Bone marrow (tissue), 2 donors: ENCODE data around the gene WNT7A.

ENCODE experiments used
- DNase-seq, 2 donors: peaks; one replicate each; lab custom pipeline; 2025; lab: John Stamatoyannopoulos, UW

The WNT7A gene

GRCh38 chr3:13844911-13845310, 35.0 kb downstream of the WNT7A start:
- DNase-seq: no peak

- DNase-seq: no peak
Measured at GRCh38 chr3:13844286-13844685, 35.6 kb downstream of the WNT7A start.

GRCh38 chr3:13843351-13843750, 36.5 kb downstream of the WNT7A start:
- DNase-seq: no peak

- no peak for DNase-seq
Measured at GRCh38 chr3:13842226-13842625, 37.6 kb downstream of the WNT7A start.

- no peak for DNase-seq
Measured at GRCh38 chr3:13841826-13842225, 38.0 kb downstream of the WNT7A start.

- no peak for DNase-seq
Measured at GRCh38 chr3:13841141-13841540, 38.7 kb downstream of the WNT7A start.

GRCh38 chr3:13840456-13840855, 39.4 kb downstream of the WNT7A start:
- no peak for DNase-seq

- DNase-seq: no peak
Measured at GRCh38 chr3:13839726-13840340, 40.0 kb downstream of the WNT7A start.

- DNase-seq: no peak
Measured at GRCh38 chr3:13839253-13839652, 40.6 kb downstream of the WNT7A start.

GRCh38 chr3:13838421-13838820, 41.5 kb downstream of the WNT7A start:
- no peak for DNase-seq

GRCh38 chr3:13837751-13838150, 42.1 kb downstream of the WNT7A start:
- no peak for DNase-seq

- no peak for DNase-seq
Measured at GRCh38 chr3:13836658-13837587, 42.9 kb downstream of the WNT7A start.

- no peak for DNase-seq
Measured at GRCh38 chr3:13835246-13835645, 44.6 kb downstream of the WNT7A start.

GRCh38 chr3:13834258-13835035, 45.4 kb downstream of the WNT7A start:
- DNase-seq: no peak

- no peak for DNase-seq
Measured at GRCh38 chr3:13833506-13834257, 46.2 kb downstream of the WNT7A start.

GRCh38 chr3:13832130-13832529, 47.7 kb downstream of the WNT7A start:
- DNase-seq: no peak

GRCh38 chr3:13831386-13831996, 48.4 kb downstream of the WNT7A start:
- DNase-seq: no peak

GRCh38 chr3:13829311-13829710, 50.6 kb downstream of the WNT7A start:
- DNase-seq: no peak

GRCh38 chr3:13828501-13829265, 51.2 kb downstream of the WNT7A start:
- no peak for DNase-seq

- DNase-seq: no peak
Measured at GRCh38 chr3:13827699-13828098, 52.2 kb downstream of the WNT7A start.

- no peak for DNase-seq
Measured at GRCh38 chr3:13827256-13827655, 52.6 kb downstream of the WNT7A start.
